Activated CD8-positive, alpha-beta memory T cell treated with anti-CD3 and anti-CD28 coated beads, Interleukin-2, amount 10 ng/mL, durations not matched to agents 7 days and 5 days (primary cell): ENCODE results near the gene CCDC188. TPM values are rescaled to one million over a fixed set of nuclear protein-coding genes. Genes with fewer than 3 reads are reported as not detected.

Source experiments
- ATAC-seq: fragments of 150-1000 bp; cut with Tn5 transposase; one replicate; pipeline ENCODE4 v1.10.0; 2021; ENCODE audit warnings: moderate library complexity
- CTCF ChIA-PET: fragments of 350-600 bp; sonication (Branson Sonifier 250); formaldehyde crosslinking; loops from one replicate; lab custom pipeline; 2021; ENCODE audit warnings: antibody characterized with exemption; lab: Charles Lee
- DNase-seq: peaks from one replicate; pipeline ENCODE4 v3.0.0-alpha.2; 2020
- H3K27ac Mint-ChIP-seq: one replicate; pipeline ENCODE4 v1.8.0; 2021; ENCODE audit warnings: mild to moderate bottlenecking, mixed read lengths
- H3K27me3 Mint-ChIP-seq: one replicate; pipeline ENCODE4 v1.8.0; 2021; ENCODE audit warnings: mixed read lengths
- H3K36me3 Mint-ChIP-seq: one replicate; pipeline ENCODE4 v1.8.0; 2021; ENCODE audit warnings: mild to moderate bottlenecking, mixed read lengths
- H3K4me1 Mint-ChIP-seq: one replicate; pipeline ENCODE4 v1.8.0; 2021; ENCODE audit warnings: mixed read lengths
- H3K4me3 Mint-ChIP-seq: one replicate; pipeline ENCODE4 v1.8.0; 2021; ENCODE audit warnings: mild to moderate bottlenecking, moderate library complexity, mixed read lengths
- H3K9me3 Mint-ChIP-seq: one replicate; pipeline ENCODE4 v1.8.0; 2022; ENCODE audit warnings: low read depth, mixed read lengths
- total RNA-seq, 2 experiments: library from RNA; stranded (reverse); gene quantifications; one replicate each; pipeline ENCODE4 v1.2.3, GENCODE V29; 2021

The CCDC188 gene
- total RNA-seq, 2 experiments from 2014 or later = not detected

DNA sequence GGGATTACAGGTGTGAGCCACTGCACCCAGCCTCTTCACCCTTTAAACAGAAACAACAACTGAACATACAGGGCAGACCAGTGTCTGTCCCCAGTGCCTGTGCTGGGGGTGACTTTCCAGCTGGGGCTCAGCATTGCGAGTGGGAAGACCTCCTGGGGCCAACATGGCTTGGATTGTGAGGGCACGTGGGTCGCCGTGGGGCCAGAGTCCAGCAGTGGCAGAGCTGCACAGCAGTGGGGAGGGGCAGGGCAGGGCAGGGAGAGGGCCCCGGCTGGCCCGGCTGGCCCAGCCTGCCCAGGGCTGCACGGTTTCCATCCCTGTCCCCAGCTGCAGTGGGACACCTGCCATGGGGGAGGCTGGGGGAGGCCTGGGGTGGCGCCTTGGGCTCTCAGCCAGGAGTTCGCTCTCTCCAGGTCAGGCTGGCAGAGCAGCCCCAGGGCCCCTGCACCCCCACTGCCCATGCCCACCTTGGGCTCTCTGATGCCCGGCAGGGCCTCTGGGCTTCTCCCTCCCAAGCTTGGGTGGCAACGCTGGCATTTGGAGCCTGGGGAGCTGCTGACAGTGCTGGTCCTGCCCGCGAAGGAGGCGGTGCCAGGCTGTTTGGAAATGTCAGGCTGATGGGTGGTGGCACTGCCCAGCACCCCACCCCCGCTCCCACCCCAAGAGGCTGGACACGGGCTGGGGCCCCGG lies 30.5 kb upstream of the CCDC188 start:
- Mint-ChIP-seq H3K4me3 (no peak overlapping the region), H3K27ac (no peak overlapping the region), H3K27me3 (no peaks in the 10 kb centered on the region), H3K36me3 (no peaks in the 10 kb centered on the region), H3K9me3 (no peaks in the 10 kb centered on the region), H3K4me1 (no peaks in the 10 kb centered on the region)
- CTCF ChIA-PET = no interaction called here
- no peak for ATAC-seq
- no peak for DNase-seq

DNA sequence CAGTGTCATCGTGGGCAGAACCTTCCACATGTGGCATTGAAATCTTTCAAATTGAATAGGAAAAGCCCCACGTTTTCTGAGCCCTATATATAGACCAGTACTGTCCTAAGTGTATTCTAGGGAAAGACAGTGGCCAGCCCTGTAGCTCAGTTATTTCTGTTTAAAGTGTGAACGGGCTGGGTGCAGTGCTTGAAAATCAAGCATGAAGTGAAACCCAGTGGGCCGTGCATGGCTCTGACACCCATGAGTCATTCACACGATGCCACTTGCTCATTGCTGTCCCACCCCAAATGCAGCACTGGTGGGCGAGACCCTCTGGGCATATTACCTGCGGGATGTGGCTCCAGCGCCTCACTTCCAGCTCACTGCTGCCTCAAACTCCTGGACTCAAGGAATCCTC lies 29.8 kb upstream of the CCDC188 start:
- Mint-ChIP-seq H3K4me3 (no peak overlapping the region), H3K27ac (no peak overlapping the region), H3K4me1 (no peaks in the 10 kb centered on the region), H3K9me3 (no peaks in the 10 kb centered on the region), H3K27me3 (no peaks in the 10 kb centered on the region), H3K36me3 (no peaks in the 10 kb centered on the region)
- CTCF ChIA-PET = no interaction called here
- no peak for DNase-seq
- ATAC-seq = no peak

DNA sequence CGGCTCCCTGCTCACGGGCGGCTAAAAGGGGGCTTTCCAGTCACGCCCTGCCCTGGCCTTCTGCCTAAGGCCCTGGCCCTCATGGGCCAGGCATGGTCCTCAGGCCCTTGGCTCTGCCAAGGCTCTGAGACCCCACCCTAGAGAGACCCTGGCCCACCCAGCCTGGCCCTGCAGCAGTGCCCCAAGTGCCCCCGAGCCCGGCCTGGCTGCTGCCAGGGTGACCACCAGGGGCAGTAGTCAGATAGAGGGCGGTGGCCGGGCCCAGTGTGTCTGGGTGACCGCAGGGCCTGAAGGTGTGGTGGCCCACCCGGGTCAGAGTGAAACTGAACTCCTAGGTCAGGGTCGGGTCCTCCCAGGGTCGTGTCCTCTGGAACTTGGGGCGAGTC lies 29.4 kb upstream of the CCDC188 start:
- Mint-ChIP-seq H3K9me3 (no peaks in the 10 kb centered on the region), H3K4me1 (no peaks in the 10 kb centered on the region), H3K27ac (no peak overlapping the region), H3K36me3 (no peaks in the 10 kb centered on the region), H3K4me3 (no peak overlapping the region), H3K27me3 (no peaks in the 10 kb centered on the region)
- ATAC-seq = no peak
- DNase-seq = no peak
- CTCF ChIA-PET = no interaction called here

DNA sequence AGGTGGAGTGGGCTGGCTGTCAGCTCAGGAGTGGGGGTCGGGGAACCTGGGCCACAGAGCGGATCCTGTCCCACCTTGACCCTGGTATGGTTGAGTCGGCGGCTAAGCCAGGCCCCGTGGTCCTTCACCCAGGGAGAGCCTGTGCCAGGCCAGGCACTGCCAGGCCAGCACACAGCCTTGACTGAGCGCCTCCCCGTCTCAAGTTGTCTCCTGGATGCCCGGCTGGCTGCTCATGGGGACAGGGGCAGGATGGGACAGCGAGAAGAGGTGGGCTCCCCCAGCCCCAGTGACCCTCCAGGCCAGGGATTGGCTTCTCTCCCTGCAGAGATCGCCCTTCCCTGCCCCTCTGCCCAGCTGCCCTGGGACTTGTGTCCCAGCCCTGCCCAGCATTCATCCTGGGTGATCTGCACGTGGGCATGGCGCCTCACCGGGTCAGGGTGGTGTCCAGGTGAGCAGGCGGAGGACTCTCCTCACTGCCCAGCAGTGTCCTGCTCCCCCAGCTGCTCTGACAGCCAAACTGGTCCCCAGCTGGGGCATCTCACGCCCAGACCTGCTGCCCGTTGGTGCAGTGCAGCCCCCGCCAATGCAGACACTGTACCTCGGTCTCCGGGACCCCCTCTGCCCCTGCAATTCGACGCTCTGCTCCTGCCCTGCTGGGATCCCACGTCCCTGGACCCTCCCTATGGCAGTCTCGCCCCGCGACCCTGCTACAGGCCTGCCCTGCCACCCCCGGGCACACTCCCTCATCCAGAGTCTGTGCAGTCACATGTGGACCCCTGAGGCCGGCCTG lies 28.8 kb upstream of the CCDC188 start:
- DNase-seq = no peak
- no peaks in the 10 kb centered on the region for H3K9me3 Mint-ChIP-seq
- no peaks in the 10 kb centered on the region for H3K36me3 Mint-ChIP-seq
- no peak for ATAC-seq
- no peaks in the 10 kb centered on the region for H3K27me3 Mint-ChIP-seq
- CTCF ChIA-PET = no interaction called here
- H3K27ac Mint-ChIP-seq = no peak overlapping the region
- no peak overlapping the region for H3K4me3 Mint-ChIP-seq
- H3K4me1 Mint-ChIP-seq = no peaks in the 10 kb centered on the region

DNA sequence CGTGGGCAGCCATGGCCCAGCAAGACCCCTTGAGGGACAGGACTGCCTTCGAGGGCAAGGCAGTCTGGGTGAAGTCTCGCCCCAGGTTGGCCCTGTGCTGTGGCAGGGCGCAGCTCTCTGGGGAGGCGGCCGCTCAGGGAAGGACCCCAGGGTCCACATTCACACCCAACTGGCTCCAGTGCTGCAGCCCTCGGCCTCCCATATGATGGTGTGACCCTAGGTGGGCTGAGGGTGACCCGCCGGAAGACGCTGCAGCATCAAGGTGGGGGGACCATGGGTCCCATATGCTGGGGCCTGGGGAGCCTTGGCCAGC lies 28.0 kb upstream of the CCDC188 start:
- CTCF ChIA-PET = no interaction called here
- Mint-ChIP-seq H3K4me3 (no peak overlapping the region), H3K4me1 (no peaks in the 10 kb centered on the region), H3K36me3 (no peaks in the 10 kb centered on the region), H3K27me3 (no peaks in the 10 kb centered on the region), H3K9me3 (no peaks in the 10 kb centered on the region), H3K27ac (no peak overlapping the region)
- no peak for ATAC-seq
- DNase-seq = no peak

DNA sequence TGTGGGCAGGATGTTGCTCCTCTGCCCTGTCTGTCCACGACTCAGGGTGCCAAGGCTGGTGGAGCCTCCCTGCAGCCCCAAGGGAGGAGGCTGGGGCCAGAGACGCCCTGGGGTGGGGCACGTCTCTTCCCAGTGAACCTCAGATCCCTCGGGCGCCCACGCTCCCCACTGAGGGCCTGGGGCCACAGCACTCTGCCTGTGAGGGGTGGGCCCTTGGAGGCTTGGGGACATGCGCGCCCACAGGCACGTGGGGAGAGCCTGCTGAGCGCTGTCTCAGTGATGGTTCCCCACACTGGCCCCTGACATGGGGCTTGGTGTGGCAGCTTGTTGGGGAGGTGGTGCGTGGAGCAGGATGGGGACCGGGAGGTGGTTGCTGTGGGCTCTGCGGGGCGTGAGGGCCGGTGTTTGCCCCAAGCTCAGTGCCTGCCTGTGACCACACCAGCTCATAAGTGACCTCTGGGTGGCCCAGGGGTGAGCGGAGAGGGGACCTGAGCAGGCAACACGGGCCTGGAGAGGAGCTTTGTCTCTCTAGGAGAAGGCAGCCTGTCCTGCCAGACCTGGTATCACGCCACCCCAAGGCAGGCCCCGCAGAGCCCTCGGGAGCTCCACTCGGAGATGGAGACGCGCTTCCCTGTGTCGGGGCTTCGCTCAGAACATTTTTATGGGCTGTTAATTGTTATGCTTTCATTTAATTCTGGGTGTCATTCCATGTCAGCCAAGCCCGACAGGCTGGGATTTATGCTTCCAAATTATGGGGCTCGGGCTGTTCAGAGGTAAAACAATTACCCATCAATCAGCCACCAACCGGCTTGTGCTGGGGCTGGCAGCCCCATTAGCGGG lies 27.4 kb upstream of the CCDC188 start:
- Mint-ChIP-seq H3K4me1 (no peaks in the 10 kb centered on the region), H3K27me3 (no peaks in the 10 kb centered on the region), H3K27ac (no peak overlapping the region), H3K4me3 (no peak overlapping the region), H3K36me3 (no peaks in the 10 kb centered on the region), H3K9me3 (no peaks in the 10 kb centered on the region)
- ATAC-seq (no peak), DNase-seq (no peak)
- CTCF ChIA-PET = no interaction called here

DNA sequence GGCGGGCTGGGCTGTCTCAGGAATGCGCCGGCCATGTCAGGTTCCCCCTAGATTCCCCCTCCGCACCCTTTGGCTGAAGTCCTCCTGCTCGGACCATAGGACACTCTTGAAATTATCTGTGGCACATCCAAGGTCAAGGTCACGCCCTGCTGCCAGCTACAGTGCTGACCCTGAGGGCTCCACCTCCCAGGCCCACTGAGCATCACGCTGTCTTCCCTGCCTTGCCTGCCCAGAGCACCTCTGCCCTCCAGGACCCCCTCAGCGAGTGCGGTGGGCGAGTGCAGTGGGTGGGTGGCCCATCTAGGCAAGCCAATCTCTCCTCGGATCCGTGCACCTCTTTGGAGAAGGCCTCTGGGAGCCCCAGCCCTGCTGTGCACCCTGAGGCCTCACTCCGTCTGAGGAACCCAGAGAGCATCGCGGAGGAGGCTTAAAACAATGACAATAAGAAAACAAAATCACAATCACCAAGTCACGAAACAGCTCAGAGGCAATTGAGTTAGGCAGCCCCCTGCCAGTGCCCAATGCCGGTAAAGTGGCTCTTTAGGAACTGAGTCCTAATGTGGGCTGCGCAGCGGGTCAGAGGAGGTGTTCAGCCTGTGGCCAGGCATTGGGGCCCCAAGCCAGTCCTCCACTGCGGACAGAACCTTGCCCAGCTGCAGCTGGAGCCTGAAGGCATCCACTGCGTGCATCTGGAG lies 26.5 kb upstream of the CCDC188 start:
- no peaks in the 10 kb centered on the region for H3K36me3 Mint-ChIP-seq
- CTCF ChIA-PET = no interaction called here
- DNase-seq (no peak), ATAC-seq (no peak)
- H3K9me3 Mint-ChIP-seq = no peaks in the 10 kb centered on the region
- H3K4me1 Mint-ChIP-seq = no peaks in the 10 kb centered on the region
- H3K27me3 Mint-ChIP-seq = no peaks in the 10 kb centered on the region
- no peak overlapping the region for H3K27ac Mint-ChIP-seq
- no peak overlapping the region for H3K4me3 Mint-ChIP-seq

DNA sequence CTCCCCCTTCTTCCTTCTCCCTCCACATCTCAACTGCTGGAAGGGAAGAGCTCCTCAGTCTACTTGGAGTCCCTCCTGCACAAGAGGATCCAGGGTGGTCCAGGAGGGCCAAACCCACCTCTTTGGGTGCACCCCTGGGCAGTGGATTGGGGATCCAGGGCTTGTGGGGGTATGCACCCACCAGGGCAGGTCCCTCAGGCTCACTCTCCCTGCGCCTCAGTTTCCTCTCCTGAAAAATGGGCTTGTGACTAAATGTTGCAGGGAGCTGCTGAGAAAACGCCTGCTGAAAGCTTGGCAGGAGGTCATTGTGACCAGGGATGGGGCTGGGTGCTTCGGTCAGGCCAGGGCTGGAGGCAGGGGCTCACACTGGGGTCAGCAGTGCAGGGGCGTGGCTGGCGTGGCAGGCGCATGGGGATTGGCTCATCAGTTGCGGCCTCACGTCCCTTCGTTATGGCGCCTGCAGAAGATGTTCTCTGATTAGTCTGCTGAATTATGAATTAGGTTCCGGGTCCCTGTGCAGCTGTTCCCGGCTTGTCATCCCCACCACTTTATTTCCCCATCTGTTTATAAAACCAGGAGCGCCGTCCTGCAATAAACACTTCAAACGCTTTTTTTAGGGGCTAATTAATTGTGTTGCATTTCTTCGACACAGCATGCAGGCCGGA lies 25.7 kb upstream of the CCDC188 start:
- Mint-ChIP-seq H3K27me3 (no peaks in the 10 kb centered on the region), H3K36me3 (no peaks in the 10 kb centered on the region), H3K9me3 (no peaks in the 10 kb centered on the region), H3K4me3 (no peak overlapping the region), H3K27ac (no peak overlapping the region), H3K4me1 (no peaks in the 10 kb centered on the region)
- CTCF ChIA-PET = interaction anchor here (0.6 to 2.3 kb wide), 4 partner anchors 15 to 132 kb away, joined by 3 to 10 read pairs (median 4); no protein-coding TSS in a partner anchor
- no peak for DNase-seq
- no peak for ATAC-seq

DNA sequence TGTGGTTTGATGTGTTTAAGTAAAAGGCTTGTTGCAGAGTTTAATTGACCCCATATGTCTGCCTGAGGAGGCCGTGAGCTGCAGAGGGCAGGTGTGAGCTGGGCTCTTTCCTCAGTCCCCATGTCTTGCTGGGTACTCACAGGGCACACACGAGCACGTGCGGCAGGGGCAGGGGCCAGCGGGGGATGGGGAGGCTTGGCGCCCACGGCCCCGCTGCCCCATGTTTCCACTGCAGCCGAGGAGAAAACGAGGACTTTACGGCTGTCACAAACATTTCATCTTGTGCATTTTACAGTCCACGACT lies 24.7 kb upstream of the CCDC188 start:
- Mint-ChIP-seq H3K9me3 (no peaks in the 10 kb centered on the region), H3K27me3 (no peaks in the 10 kb centered on the region), H3K4me3 (no peak overlapping the region), H3K27ac (no peak overlapping the region), H3K36me3 (no peaks in the 10 kb centered on the region), H3K4me1 (no peaks in the 10 kb centered on the region)
- DNase-seq (no peak), ATAC-seq (no peak)
- CTCF ChIA-PET = interaction anchor here (1.2 to 2.3 kb wide), 3 partner anchors 19 to 94 kb away, joined by 3 to 10 read pairs (median 5); no protein-coding TSS in a partner anchor

DNA sequence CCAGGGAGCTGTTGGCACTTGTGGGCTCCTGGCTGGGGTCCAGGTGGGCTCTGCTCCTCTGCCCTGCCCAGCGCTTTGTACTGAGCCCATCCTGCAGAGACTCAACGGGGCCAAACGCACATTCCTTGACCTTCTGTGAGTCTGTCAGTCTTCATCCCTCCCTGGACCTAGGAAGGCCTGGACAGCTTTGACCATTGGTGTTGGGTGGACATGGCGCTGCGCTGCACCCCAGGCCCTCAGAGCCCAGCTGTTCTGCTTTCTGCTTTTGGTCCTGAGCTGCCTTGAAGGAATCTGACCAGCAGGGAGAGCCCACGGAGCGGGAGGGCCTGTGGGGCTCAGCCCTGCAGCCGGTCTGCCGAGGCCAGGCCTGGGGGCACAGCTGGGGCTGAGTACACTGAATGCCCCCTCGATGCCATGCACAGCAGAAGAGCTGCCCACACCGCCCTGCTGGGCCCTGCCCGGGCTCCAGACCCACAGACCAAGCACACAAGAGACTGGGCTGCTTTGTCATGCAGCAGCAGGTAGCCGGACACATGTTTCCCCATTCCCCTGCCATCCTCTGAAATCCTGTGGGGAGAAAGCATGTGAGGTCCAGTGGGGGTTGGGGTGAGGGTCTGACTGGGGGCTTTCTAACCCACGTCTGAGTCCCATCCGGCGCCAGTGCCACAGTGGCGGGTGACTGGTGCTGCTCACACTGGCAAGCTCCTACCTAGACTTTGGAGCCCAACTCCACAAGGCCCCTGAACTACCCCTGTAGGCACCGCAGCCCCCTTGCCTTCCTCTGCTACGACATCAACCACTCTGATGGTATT lies 24.1 kb upstream of the CCDC188 start:
- Mint-ChIP-seq H3K4me1 (no peaks in the 10 kb centered on the region), H3K4me3 (no peak overlapping the region), H3K9me3 (no peaks in the 10 kb centered on the region), H3K27me3 (no peaks in the 10 kb centered on the region), H3K36me3 (no peaks in the 10 kb centered on the region), H3K27ac (no peak overlapping the region)
- ATAC-seq (no peak), DNase-seq (no peak)
- CTCF ChIA-PET = interaction anchor here (1.2 to 2.3 kb wide), 3 partner anchors 18 to 94 kb away, joined by 3 to 10 read pairs (median 5); no protein-coding TSS in a partner anchor

DNA sequence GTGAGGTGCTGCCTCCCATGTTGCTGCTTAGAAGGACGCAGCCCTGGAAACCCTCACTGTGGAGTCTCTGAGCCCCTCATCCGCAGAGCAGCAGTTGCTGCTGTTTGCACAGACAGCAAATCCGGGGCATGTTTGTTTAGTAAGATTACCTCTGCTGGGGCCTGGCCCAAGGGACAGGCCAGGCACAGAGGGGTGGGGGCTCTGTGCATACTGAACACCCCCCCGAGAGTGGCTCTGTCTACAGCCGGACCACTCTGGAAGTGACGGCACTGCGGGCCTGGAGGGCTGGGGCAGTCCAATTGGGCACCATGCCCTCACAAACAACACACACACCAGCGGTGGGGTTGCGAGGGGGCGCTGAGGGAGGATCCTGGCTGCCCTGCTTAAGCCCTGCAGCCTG lies 22.9 kb upstream of the CCDC188 start:
- DNase-seq (no peak), ATAC-seq (no peak)
- CTCF ChIA-PET = no interaction called here
- Mint-ChIP-seq H3K9me3 (no peaks in the 10 kb centered on the region), H3K4me3 (no peak overlapping the region), H3K27ac (no peak overlapping the region), H3K36me3 (no peaks in the 10 kb centered on the region), H3K27me3 (no peaks in the 10 kb centered on the region), H3K4me1 (no peaks in the 10 kb centered on the region)

DNA sequence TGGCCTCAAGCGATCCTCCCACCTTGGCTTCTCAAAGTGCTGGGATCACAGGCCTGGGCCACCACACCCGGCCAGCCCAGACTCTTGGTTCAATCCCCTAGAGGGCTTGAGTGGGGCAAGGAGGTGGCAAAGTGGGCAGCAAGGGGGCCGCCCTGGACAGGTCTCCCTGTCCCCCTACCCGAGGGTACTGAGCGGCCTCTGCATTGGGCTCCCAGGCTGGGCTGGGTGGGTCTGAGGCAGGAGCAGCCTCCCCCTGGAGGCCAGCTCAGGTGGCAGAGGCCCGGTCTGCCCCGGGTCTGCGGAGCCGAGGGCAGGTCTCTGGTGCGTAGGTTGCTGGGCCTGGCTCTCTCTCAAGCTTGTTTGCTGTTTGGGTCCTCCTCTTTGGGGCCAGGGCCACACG lies 22.4 kb upstream of the CCDC188 start:
- CTCF ChIA-PET = no interaction called here
- H3K27me3 Mint-ChIP-seq = no peaks in the 10 kb centered on the region
- no peak overlapping the region for H3K27ac Mint-ChIP-seq
- H3K9me3 Mint-ChIP-seq = no peaks in the 10 kb centered on the region
- ATAC-seq = no peak
- H3K4me3 Mint-ChIP-seq = no peak overlapping the region
- no peaks in the 10 kb centered on the region for H3K36me3 Mint-ChIP-seq
- no peaks in the 10 kb centered on the region for H3K4me1 Mint-ChIP-seq
- no peak for DNase-seq
